WERI-Rb-1 (cell line): Measurements from ENCODE around the gene LMO3.

Source experiments
- DNase-seq: peaks from one replicate; pipeline ENCODE4 v3.0.0-alpha.2; 2020
- H3K27ac ChIP-seq: fragments of 250-450 bp; sonication (Bioruptor Pico); 2 replicates; pipeline ENCODE4 v1.5.1; 2020; ENCODE audit warnings: mild to moderate bottlenecking, moderate library complexity
- H3K27me3 ChIP-seq: fragments of 250-450 bp; sonication (Bioruptor Pico); 2 replicates; pipeline ENCODE4 v1.5.1; 2021; ENCODE audit warnings: mild to moderate bottlenecking, low read depth, moderate library complexity; ENCODE audit not compliant: insufficient read depth, severe bottlenecking
- H3K36me3 ChIP-seq: fragments of 250-450 bp; sonication (Bioruptor Pico); 2 replicates; pipeline ENCODE4 v1.5.1; 2020; ENCODE audit warnings: mild to moderate bottlenecking, moderate library complexity
- H3K4me3 ChIP-seq: 2 replicates; pipeline ENCODE4 v1.5.1; 2011; ENCODE audit warnings: low read depth, mild to moderate bottlenecking, control low read depth, low read length
- H3K9me3 ChIP-seq: fragments of 250-450 bp; sonication (Bioruptor Pico); 2 replicates; pipeline ENCODE4 v1.5.1; 2021; ENCODE audit warnings: mild to moderate bottlenecking, moderate library complexity; ENCODE audit not compliant: severe bottlenecking
- TF ChIP-seq, protein P1 (sequence below): IDR thresholded peaks from 2 replicates; pipeline ENCODE4 v1.5.1; 2011; ENCODE audit warnings: low read depth, mild to moderate bottlenecking, control low read depth, inconsistent platforms, low read length

The LMO3 gene

DNA sequence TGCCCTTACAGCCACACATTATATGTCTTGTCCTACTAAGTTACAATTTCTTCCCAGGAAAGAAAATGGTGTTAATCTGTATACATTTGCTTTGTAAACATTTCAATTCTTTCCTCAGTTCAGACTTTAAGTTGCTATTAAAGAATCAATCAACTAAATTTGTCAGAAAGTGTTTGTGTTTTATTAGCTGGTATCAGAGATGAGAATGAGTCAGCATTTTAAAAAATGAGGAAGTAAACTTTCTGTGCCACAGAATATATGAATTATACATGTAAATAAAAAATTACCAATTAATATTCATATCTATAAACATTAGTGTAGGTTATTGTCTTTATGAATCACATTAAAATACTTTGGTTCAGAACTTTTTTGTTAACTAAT, 82.0 kb downstream of the LMO3 start:
- TF ChIP-seq, protein P1, sequence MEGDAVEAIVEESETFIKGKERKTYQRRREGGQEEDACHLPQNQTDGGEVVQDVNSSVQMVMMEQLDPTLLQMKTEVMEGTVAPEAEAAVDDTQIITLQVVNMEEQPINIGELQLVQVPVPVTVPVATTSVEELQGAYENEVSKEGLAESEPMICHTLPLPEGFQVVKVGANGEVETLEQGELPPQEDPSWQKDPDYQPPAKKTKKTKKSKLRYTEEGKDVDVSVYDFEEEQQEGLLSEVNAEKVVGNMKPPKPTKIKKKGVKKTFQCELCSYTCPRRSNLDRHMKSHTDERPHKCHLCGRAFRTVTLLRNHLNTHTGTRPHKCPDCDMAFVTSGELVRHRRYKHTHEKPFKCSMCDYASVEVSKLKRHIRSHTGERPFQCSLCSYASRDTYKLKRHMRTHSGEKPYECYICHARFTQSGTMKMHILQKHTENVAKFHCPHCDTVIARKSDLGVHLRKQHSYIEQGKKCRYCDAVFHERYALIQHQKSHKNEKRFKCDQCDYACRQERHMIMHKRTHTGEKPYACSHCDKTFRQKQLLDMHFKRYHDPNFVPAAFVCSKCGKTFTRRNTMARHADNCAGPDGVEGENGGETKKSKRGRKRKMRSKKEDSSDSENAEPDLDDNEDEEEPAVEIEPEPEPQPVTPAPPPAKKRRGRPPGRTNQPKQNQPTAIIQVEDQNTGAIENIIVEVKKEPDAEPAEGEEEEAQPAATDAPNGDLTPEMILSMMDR: no peak
- DNase-seq: no peak
- Histone ChIP-seq H3K27ac (no peak overlapping the region), H3K9me3 (no peaks in the 10 kb centered on the region), H3K27me3 (no peaks in the 10 kb centered on the region), H3K4me3 (no peak overlapping the region), H3K36me3 (no peaks in the 10 kb centered on the region)

DNA sequence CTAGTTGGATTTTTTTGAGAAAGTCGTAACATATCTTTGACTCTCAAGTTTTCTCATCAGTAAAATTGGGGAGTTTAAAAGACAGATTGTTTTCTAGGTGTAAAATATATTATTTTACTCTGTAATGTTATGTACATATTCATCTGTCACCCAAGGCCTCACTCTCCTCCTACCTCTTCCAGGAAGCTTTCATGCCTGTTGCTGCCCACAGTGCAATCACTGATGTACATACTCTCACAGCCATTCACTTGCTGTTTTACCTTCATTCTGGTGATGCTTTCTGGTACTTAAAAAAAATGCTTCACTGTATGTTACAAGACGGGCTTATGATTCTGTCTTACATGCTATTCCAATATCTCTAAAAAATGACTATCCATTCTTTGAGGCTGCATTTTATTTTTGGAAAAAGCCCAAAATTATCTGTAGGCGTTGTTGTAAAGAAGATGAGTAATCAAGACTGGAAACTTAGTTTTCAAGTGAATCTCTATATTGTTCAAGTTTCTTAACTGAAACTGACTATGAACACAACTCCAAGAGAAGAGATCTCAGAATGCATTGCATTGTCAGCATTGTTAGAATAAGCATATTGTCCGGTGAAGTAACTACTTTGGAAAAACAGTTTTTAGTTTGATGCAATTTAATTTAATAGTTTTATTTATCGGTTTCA, 82.5 kb downstream of the LMO3 start:
- Histone ChIP-seq H3K36me3 (no peaks in the 10 kb centered on the region), H3K27me3 (no peaks in the 10 kb centered on the region), H3K27ac (no peak overlapping the region), H3K4me3 (no peak overlapping the region), H3K9me3 (no peaks in the 10 kb centered on the region)
- TF ChIP-seq, protein P1: no peak
- no peak for DNase-seq

DNA sequence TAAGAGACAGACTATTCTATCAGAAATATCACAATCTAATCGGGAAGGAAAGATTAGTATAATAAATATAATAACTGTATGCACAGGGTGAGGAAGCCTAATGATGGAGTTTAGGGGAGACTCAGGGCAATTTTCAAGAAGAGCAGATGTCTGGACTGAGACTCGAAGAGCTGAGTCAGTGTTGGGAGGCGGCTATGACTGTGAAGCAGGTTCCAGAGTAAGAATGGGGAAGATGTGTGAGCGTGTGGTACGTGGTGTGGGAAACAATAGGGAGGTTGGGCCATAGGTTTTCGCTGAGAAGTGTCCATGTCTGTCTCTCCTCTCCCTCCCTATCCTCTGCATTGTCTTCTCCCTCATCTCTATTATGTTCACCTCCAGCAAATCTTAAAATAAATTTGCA, 85.6 kb downstream of the LMO3 start:
- Histone ChIP-seq H3K4me3 (no peak overlapping the region), H3K27me3 (no peaks in the 10 kb centered on the region), H3K9me3 (no peaks in the 10 kb centered on the region), H3K27ac (no peak overlapping the region), H3K36me3 (no peaks in the 10 kb centered on the region)
- TF ChIP-seq, protein P1: no peak
- no peak for DNase-seq

DNA sequence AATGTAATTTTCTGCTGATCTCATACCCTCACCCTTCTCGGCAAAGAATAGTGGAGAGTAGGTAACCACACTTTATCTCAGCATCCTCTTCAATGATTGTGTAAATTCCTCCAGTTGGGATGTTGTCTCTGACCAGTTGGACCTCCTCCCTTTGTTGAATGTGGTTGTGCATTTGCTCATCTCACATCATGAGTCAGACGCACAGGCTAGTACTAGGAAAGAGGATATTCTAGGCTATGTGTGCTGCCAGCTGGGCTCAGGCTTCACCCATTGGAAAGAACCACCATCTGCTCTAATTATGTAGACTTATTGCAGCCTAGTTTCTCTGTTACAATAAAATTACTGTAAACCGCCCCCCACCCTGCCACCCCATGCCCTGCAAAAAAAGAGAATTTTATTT, 90.3 kb downstream of the LMO3 start:
- H3K9me3 ChIP-seq: no peaks in the 10 kb centered on the region
- no peak for DNase-seq
- H3K27ac ChIP-seq: no peak overlapping the region
- TF ChIP-seq, protein P1: no peak
- no peaks in the 10 kb centered on the region for H3K27me3 ChIP-seq
- H3K4me3 ChIP-seq: no peak overlapping the region
- H3K36me3 ChIP-seq: no peaks in the 10 kb centered on the region

DNA sequence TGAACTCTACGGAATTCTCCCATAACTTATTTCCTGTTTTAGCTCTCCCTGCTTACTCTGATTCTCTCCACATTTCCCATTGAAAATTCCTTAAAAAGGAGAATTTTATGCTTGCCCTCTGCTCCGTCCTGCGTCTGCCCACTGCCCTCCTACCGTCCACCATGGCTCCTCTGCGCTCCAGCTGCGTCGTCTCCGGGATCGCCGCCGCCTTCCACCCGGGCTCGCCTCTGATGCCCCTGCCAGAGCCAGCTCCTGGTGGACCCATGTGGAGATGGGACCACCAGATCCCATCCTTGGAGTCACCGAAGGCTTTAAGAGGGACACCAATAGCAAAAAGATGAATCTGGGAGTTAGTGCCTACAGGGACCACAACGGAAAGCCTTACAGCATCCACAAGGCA, 92.7 kb downstream of the LMO3 start:
- Histone ChIP-seq H3K4me3 (no peak overlapping the region), H3K36me3 (no peaks in the 10 kb centered on the region), H3K27ac (no peak overlapping the region), H3K27me3 (no peaks in the 10 kb centered on the region), H3K9me3 (no peaks in the 10 kb centered on the region)
- no peak for DNase-seq
- TF ChIP-seq, protein P1: no peak

DNA sequence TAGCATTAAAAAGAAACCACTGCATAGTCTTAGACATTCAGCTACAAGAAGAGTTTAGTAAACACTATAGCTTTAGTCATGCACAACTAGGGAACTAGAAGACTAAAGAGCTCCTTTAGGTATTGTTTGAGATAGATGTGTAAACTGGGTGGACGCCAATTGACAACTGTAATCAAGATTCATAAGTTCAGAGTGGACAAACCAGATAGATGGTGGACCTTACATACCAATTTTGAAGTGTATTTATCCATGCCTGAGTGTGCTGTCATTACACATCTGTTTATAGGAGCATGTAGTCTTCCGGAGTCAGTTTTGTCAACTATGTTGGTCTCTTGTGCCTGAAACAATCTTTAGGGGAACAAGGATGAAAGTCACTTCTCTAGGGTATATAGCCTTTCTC, 96.6 kb downstream of the LMO3 start:
- Histone ChIP-seq H3K27ac (no peak overlapping the region), H3K9me3 (no peaks in the 10 kb centered on the region), H3K27me3 (no peaks in the 10 kb centered on the region), H3K4me3 (no peak overlapping the region), H3K36me3 (no peaks in the 10 kb centered on the region)
- DNase-seq: no peak
- TF ChIP-seq, protein P1: no peak
